Ovary (tissue), 3 donors: ENCODE results near the gene NELL2.

Source experiments
- EP300 ChIP-seq: sonication (generic); formaldehyde crosslinking; IDR thresholded peaks from one replicate; pipeline ENCODE4 v1.6.1; 2017; ENCODE audit warnings: antibody characterized with exemption
- POLR2A ChIP-seq: fragments of 450-650 bp; IDR thresholded peaks from one replicate; pipeline ENCODE4 v1.6.1; 2017; ENCODE audit warnings: antibody characterized with exemption, mild to moderate bottlenecking, moderate library complexity
- TF ChIP-seq, protein P1 (sequence below), 3 donors: fragments of 450-650 bp in 2 of 3; fragments of 200-600 bp in 1 of 3; IDR thresholded peaks; one replicate each; pipeline versions ENCODE4 v1.5.1 to v1.8.0; 2016 to 2022; ENCODE audit warnings: antibody characterized with exemption in 3 of 3, mild to moderate bottlenecking in 1 of 3
- donor health status: DM: no; HTN: no; CAD: no.

DNA sequence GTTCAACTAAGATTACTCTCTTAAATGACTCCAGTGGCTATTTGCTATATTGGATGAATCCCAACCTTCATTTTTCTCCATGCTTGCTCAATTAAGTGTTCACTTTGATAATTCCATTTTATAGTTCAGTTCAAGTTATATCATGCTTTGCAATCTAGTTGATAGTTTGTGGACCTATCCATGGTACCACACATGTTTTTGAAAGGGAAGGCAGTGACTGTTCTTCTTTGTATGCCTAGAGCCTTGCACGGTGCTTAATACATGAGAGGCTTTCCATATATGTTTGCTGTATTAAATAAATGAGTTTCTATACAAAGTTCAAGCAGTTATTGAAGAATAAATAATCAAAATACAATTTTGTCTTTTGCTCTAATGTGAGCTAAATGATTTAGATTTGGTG, 391.3 kb downstream of the NELL2 start:
- TF ChIP-seq, protein P1, sequence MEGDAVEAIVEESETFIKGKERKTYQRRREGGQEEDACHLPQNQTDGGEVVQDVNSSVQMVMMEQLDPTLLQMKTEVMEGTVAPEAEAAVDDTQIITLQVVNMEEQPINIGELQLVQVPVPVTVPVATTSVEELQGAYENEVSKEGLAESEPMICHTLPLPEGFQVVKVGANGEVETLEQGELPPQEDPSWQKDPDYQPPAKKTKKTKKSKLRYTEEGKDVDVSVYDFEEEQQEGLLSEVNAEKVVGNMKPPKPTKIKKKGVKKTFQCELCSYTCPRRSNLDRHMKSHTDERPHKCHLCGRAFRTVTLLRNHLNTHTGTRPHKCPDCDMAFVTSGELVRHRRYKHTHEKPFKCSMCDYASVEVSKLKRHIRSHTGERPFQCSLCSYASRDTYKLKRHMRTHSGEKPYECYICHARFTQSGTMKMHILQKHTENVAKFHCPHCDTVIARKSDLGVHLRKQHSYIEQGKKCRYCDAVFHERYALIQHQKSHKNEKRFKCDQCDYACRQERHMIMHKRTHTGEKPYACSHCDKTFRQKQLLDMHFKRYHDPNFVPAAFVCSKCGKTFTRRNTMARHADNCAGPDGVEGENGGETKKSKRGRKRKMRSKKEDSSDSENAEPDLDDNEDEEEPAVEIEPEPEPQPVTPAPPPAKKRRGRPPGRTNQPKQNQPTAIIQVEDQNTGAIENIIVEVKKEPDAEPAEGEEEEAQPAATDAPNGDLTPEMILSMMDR (IDR thresholded peaks at IDR 0.05), result no peak
- no peak for TF ChIP-seq POLR2A
- TF ChIP-seq EP300, result no peak
